HG02763 (cell line): ENCODE results near the gene GNG7.
"Not testable (repeated sequence)": the region's sequence is repeated elsewhere in the genome, so short reads cannot be mapped to it uniquely, and the experiment has no call there.

ENCODE experiments used
- ATAC-seq: cut with Tn5 transposase; IDR thresholded peaks from one replicate; pipeline ENCODE4 v1.9.1; 2021; ENCODE audit warnings: mild to moderate bottlenecking, moderate library complexity; ENCODE audit not compliant: unreplicated experiment

Gene GNG7

GRCh38 chr19:2714102-2714501 lies 11.6 kb upstream of the GNG7 start:
- not testable (repeated sequence) for ATAC-seq

GRCh38 chr19:2713170-2713569 lies 10.7 kb upstream of the GNG7 start:
- ATAC-seq, result not testable (repeated sequence)

- ATAC-seq, result no peak
Measured at GRCh38 chr19:2711875-2712205, 9.3 kb upstream of the GNG7 start.

GRCh38 chr19:2711172-2711874 lies 8.8 kb upstream of the GNG7 start:
- ATAC-seq, result no peak

GRCh38 chr19:2706251-2706650 lies 3.8 kb upstream of the GNG7 start:
- no peak for ATAC-seq

- ATAC-seq, result no peak
Measured at GRCh38 chr19:2703691-2704216, 1.3 kb upstream of the GNG7 start.

- ATAC-seq, result no peak
Measured at GRCh38 chr19:2703077-2703437, 563 bp upstream of the GNG7 start.

- ATAC-seq, result no peak
Measured at GRCh38 chr19:2701361-2702169, 929 bp downstream of the GNG7 start.

- no peak for ATAC-seq
Measured at GRCh38 chr19:2700660-2701360, 1.7 kb downstream of the GNG7 start.

GRCh38 chr19:2699413-2700140 lies 2.9 kb downstream of the GNG7 start:
- no peak for ATAC-seq

- no peak for ATAC-seq
Measured at GRCh38 chr19:2694196-2694595, 8.3 kb downstream of the GNG7 start.

- no peak for ATAC-seq
Measured at GRCh38 chr19:2693492-2694160, 8.9 kb downstream of the GNG7 start.

GRCh38 chr19:2691951-2692350 lies 10.5 kb downstream of the GNG7 start:
- no peak for ATAC-seq

- no peak for ATAC-seq
Measured at GRCh38 chr19:2690856-2691255, 11.6 kb downstream of the GNG7 start.

GRCh38 chr19:2686360-2686759 lies 16.1 kb downstream of the GNG7 start:
- ATAC-seq, result no peak

GRCh38 chr19:2685204-2685704 lies 17.2 kb downstream of the GNG7 start:
- no peak for ATAC-seq

GRCh38 chr19:2683430-2684003 lies 19.0 kb downstream of the GNG7 start:
- ATAC-seq, result no peak

GRCh38 chr19:2680808-2681207 lies 21.7 kb downstream of the GNG7 start:
- no peak for ATAC-seq

GRCh38 chr19:2679439-2679838 lies 23.1 kb downstream of the GNG7 start:
- no peak for ATAC-seq

GRCh38 chr19:2678948-2679347 lies 23.5 kb downstream of the GNG7 start:
- not testable (repeated sequence) for ATAC-seq
